ENCODE results near the gene MMAB.
A peak's percentile ranks its signal among the peaks of the same experiment; 100 is the strongest.

Gene MMAB

GRCh38 chr12:109601557-109601956 lies 28.3 kb upstream of the MMAB start:
- no peak for DNase-seq

GRCh38 chr12:109600995-109601394 lies 27.7 kb upstream of the MMAB start:
- DNase-seq, result no peak

GRCh38 chr12:109600481-109600880 lies 27.2 kb upstream of the MMAB start:
- DNase-seq, result no peak

GRCh38 chr12:109599087-109599486 lies 25.8 kb upstream of the MMAB start:
- no peak for DNase-seq

- DNase-seq, result no peak
These were observed 25.1 kb upstream of the MMAB start for GRCh38 chr12:109598428-109598854.

- peak; percentile 73 for DNase-seq
These were observed 24.6 kb upstream of the MMAB start for GRCh38 chr12:109597795-109598427.

GRCh38 chr12:109597414-109597794 lies 24.1 kb upstream of the MMAB start:
- DNase-seq, result no peak

- DNase-seq, result no peak
These were observed 23.3 kb upstream of the MMAB start for GRCh38 chr12:109596418-109597244.

GRCh38 chr12:109595321-109595902 lies 22.1 kb upstream of the MMAB start:
- DNase-seq, result no peak

- DNase-seq, result no peak
These were observed 21.4 kb upstream of the MMAB start for GRCh38 chr12:109594556-109595317.

- DNase-seq, result no peak
These were observed 19.6 kb upstream of the MMAB start for GRCh38 chr12:109592905-109593272.

GRCh38 chr12:109592195-109592904 lies 19.0 kb upstream of the MMAB start:
- DNase-seq, result no peak

GRCh38 chr12:109591041-109591440 lies 17.7 kb upstream of the MMAB start:
- DNase-seq, result no peak

GRCh38 chr12:109590566-109590965 lies 17.3 kb upstream of the MMAB start:
- DNase-seq, result no peak

- DNase-seq, result no peak
These were observed 16.5 kb upstream of the MMAB start for GRCh38 chr12:109589691-109590245.

GRCh38 chr12:109589240-109589590 lies 15.9 kb upstream of the MMAB start:
- DNase-seq, result no peak

GRCh38 chr12:109588461-109589239 lies 15.3 kb upstream of the MMAB start:
- no peak for DNase-seq

- DNase-seq, result no peak
These were observed 14.6 kb upstream of the MMAB start for GRCh38 chr12:109587921-109588320.

- DNase-seq, result no peak
These were observed 13.3 kb upstream of the MMAB start for GRCh38 chr12:109586385-109587296.

- no peak for DNase-seq
These were observed 10.4 kb upstream of the MMAB start for GRCh38 chr12:109583733-109584132.

- no peak for DNase-seq
These were observed 9.3 kb upstream of the MMAB start for GRCh38 chr12:109582636-109583035.
